Measurements from ENCODE around the gene BIRC3. TPM values are rescaled to one million over a fixed set of nuclear protein-coding genes. Genes with fewer than 3 reads are reported as not detected.

The BIRC3 gene
- total and polyA plus RNA-seq, 2 of the 4 experiments (the other 2 are of a cell fraction) = 2.2 to 5.0 TPM

- Histone ChIP-seq H3K14ac (replicated peaks; ENCODE audit: low read depth, low read length) (no peak overlapping the region; the same call in 1 of the 2 replicates), H4K8ac (ENCODE audit: low read depth in 2 of 2, low read length in 2 of 2) (no peak overlapping the region), H2BK20ac (ENCODE audit: low read depth, low read length) (no peak overlapping the region), H4K91ac (ENCODE audit: insufficient read depth, low read depth, low read length) (no peak overlapping the region), H2BK5ac (ENCODE audit: low read depth, low read length, poor library complexity, severe bottlenecking) (no peak overlapping the region), H3K9me1 (ENCODE audit: insufficient read depth, low read length) (no peaks in the 10 kb centered on the region), H3K27me3 (ENCODE audit: control insufficient read depth, insufficient read depth, low read length) (no peaks in the 10 kb centered on the region), H3K4ac (ENCODE audit: low read depth, low read length) (no peak overlapping the region), H3K4me1 (ENCODE audit: control insufficient read depth, insufficient read depth, low read length) (no peaks in the 10 kb centered on the region), H2BK15ac (ENCODE audit: low read depth, low read length) (no peak overlapping the region), H2AFZ (replicated peaks; ENCODE audit: low read length, poor library complexity) (no peak overlapping the region), H3K4me3 (ENCODE audit: insufficient read depth, low read depth, low read length) (no peak overlapping the region), H2AK5ac (ENCODE audit: low read depth, low read length) (no peak overlapping the region), H3K9ac (ENCODE audit: low read depth, low read length) (no peak overlapping the region), H3K9me3 (ENCODE audit: control insufficient read depth, insufficient read depth, low read length) (no peaks in the 10 kb centered on the region), H3K36me3 (ENCODE audit: control insufficient read depth, insufficient read depth, low read length) (peaks cover 32% of the 10 kb centered on the region), H2AK9ac (replicated peaks; ENCODE audit: low read depth, low read length, poor library complexity) (no peak overlapping the region), H2BK120ac (ENCODE audit: low read depth, low read length) (no peak overlapping the region), H4K20me1 (ENCODE audit: insufficient read depth, low read length) (0 out of 2 replicates have a peak, but pooled peaks cover 3% of the 10 kb centered on the region), H3K27ac (ENCODE audit: insufficient read depth, low read length) (no peak overlapping the region), H3K23ac (ENCODE audit: low read depth, low read length) (no peak overlapping the region), H3K18ac (ENCODE audit: low read depth, low read length) (no peak overlapping the region), H3K79me1 (ENCODE audit: low read depth in 1 of 2, low read length in 2 of 2) (peaks cover 25 to 58% of the 10 kb centered on the region in 2 experiments), H3K56ac (ENCODE audit: extremely low read depth, insufficient read depth, low read length) (no peak overlapping the region), H3K4me2 (ENCODE audit: low read depth, low read length) (no peak overlapping the region), H4K5ac (ENCODE audit: low read depth, low read length) (no peak overlapping the region)
- intact Hi-C loops (cut with micrococcal nuclease) (no loop called here), dilution Hi-C loops (cut with HindIII; ENCODE audit: low sequenced_read_pairs, unreplicated experiment) (no loop called here), in situ Hi-C loops (cut with MboI; ENCODE audit: low sequenced_read_pairs) (loop anchor here (25.0 kb wide), 1 partner anchor 97 kb away; no protein-coding TSS in a partner anchor)
- ChIA-PET CTCF (no interaction called here), POLR2A (ENCODE audit: unreplicated experiment) (no interaction called here)
- no TSS peak for BruUV-seq (replicated peaks)
- TF ChIP-seq, protein P1, sequence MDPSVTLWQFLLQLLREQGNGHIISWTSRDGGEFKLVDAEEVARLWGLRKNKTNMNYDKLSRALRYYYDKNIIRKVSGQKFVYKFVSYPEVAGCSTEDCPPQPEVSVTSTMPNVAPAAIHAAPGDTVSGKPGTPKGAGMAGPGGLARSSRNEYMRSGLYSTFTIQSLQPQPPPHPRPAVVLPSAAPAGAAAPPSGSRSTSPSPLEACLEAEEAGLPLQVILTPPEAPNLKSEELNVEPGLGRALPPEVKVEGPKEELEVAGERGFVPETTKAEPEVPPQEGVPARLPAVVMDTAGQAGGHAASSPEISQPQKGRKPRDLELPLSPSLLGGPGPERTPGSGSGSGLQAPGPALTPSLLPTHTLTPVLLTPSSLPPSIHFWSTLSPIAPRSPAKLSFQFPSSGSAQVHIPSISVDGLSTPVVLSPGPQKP (IDR thresholded peaks at IDR 0.05; ENCODE audit: borderline replicate concordance, low read depth, low read length) = no peak
- no peak for TF ChIP-seq MAZ (IDR thresholded peaks at IDR 0.05; ENCODE audit: borderline replicate concordance, low read depth, low read length)
- TF ChIP-seq MXI1 (IDR thresholded peaks at IDR 0.05; ENCODE audit: borderline replicate concordance, low read depth, low read length) = no peak
- no peak for ATAC-seq (ENCODE audit: low read depth)
- DNase-seq = no peak
- no CpG with 5 or more reads among the region's 3 CpGs for WGBS, 2 experiments (ENCODE audit: extremely low coverage in 2 of 2, insufficient read length in 1 of 2)
Measured at GRCh38 chr11:102383839-102384238, 66.6 kb downstream of the BIRC3 start.

Measured in IMR-90 (cell line).